ENCODE data around the gene SPRY2.

GRCh38 chr13:80307401-80307987 is 33.4 kb downstream of the SPRY2 start:
- TF ChIP-seq CTCF (IDR thresholded peaks at IDR 0.05) (no peak), POLR2A (IDR thresholded peaks at IDR 0.05) (no peak)
